Loucy (cell line): Measurements from ENCODE around the gene RBM18.

ENCODE experiments used
- CTCF ChIP-seq: fragments of 200-600 bp; sonication (generic); conservative IDR thresholded peaks from 2 replicates; pipeline ENCODE4 v1.5.1; 2014; ENCODE audit warnings: mild to moderate bottlenecking, antibody characterized with exemption, low read length
- EZH2phosphoT487 ChIP-seq: fragments of 200-600 bp; IDR thresholded peaks from 2 replicates; pipeline ENCODE4 v1.6.1; 2018; ENCODE audit warnings: antibody characterized with exemption, mild to moderate bottlenecking, moderate library complexity, borderline replicate concordance

DNA sequence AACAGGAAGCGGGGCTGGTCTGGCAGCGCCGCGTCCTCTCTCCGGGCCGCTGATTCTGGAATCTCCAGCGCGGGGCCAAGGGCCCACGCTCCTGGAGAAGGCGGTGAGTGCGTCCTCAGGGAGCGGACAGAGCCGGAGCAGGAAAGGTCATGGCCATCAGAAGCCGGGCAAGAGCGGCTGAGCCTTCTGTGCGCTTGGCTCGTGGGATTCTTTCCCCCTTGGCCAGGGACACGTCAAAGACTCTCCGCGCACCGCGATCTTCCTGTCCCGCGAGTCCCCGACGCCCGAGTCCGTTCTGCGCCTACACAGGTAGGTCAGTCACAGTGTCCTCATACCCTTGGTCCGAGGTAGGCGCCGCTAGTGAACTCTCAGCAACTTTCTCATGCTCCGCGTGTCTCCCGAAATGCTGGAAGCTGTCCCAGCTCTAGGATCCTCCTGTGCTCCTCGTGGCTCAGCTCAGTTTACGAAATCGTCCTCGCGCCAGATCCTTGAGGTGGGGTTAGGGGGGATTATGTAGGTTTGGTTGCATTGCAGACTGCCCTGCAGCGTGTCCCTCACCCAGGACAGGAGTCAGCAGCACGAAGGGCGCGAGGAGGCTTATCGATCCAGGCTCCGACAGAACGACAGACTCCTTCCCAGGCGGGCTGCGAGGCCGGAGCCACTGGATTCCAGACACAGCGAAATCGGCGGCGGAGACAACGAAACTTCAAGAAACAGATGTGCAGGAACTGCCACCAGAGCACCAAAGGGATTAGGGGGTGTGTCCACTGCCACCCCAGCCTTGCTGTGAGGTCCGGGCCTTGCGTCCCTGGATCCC lies 44.6 kb downstream of the RBM18 start:
- TF ChIP-seq CTCF: no peak
- TF ChIP-seq EZH2phosphoT487: no peak
